HuH-7 (cell line): Measurements from ENCODE around the gene TMEM131L.
"Not testable (repeated sequence)": the region's sequence is repeated elsewhere in the genome, so short reads cannot be mapped to it uniquely, and the experiment has no call there.

Experiments
- DNase-seq: peaks from one replicate; pipeline ENCODE4 v3.0.0; 2011; ENCODE audit warnings: low spot score

The TMEM131L gene

GRCh38 chr4:153546280-153546679, 80.1 kb downstream of the TMEM131L start:
- DNase-seq = no peak

DNA sequence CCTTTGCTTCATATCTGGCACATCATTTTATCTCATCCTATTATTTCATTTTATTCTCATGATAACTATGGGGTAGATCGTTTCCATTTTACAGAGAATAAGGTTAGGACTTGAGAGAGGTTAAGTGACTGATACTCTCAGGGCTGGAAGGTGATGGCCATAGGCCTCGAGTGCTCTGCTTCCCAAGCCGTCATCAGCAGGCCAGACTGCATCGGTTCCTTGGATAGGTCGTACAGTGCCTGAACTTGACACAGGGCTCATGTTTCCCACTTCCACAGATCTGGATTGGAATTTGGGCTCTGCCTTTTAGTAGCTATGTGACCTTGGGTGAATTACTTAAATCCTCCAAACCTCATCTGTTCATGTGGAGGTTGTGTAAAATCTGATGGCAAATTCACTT, 81.4 kb downstream of the TMEM131L start:
- no peak for DNase-seq

DNA sequence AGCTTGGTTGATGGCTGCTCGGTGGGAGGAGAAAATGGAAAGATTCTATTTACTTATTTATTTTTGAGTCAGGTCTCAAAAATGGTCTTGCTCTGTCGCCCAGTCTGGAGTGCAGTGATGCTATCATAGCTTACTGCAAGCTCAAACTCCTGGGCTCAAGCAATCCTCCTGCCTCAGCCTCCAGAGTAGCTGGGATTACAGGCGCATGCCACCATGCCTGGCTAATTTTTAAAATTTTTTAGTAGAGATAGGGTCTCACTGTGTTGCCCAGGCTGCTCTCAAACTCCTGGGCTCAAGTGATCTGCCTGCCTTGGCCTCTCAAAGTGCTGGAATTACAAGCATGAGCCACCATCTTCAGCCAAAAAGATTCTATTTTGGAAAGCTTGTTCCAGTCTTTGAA, 82.7 kb downstream of the TMEM131L start:
- DNase-seq = not testable (repeated sequence)

- DNase-seq = no peak
Observed at GRCh38 chr4:153549405-153549804, 83.2 kb downstream of the TMEM131L start.

DNA sequence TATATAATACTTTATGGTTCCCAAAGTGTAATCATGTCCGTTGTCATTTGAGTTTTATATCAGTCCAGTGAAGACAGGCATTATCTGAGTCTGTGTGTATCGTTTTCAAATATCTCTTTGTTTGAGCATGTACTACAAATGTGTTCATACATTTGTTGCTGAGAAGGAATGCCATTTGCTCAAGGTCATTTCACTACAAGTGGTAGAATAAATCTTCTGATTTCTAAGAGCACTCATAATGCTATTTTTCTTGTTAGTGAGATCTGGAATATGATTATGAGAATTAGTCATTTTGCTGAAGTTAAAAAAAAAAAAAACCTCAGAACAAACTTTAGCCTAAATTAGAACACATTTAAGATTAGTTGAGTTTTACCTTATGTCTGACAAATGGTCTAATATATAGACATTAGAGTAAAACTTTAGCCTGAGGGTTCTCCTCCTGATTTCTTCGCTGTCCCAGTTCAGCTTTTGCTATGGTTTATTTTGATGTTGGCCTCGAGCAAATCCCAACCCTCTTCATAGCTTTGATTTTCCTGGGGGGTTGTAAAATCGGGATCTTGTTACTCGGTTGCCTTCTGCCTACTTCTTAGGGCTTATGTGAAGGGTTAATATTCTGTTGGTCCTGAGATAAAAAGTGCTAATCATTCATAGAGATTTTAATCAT, 87.1 kb downstream of the TMEM131L start:
- no peak for DNase-seq

- no peak for DNase-seq
Observed at GRCh38 chr4:153553819-153554170, 87.6 kb downstream of the TMEM131L start.

DNA sequence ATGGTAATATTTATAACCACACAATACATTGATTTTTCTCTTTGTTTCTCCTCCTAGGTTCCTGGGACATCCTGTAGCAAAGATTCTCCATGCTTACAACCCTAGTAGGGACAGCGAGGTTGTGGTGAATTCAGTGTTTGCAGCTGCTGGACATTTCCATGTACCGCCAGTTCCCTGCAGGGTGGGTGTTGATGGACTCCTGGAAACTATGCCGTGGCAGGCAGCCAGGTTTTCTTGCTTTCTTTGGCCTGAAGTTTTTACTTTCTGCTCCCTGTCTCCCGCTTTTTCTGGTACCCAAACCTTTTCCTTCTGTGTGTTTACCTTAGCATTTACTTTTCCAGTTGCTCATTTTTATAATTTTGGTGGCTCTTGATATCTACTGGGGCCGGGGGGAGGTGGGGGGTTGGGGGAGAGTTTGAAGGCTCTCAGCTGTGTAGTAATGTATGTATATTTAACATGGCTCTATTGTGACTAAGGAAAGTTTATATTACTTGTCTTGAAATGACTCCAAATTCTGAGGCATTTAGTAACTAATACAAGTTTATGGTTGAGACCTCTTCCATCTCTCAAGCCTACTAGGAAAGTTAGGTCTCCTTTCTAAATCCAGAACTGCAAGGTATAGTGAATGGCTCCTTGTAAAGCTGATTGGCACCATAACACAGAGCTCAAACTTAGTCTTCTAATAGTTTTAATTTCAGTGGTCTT, 89.7 kb downstream of the TMEM131L start:
- DNase-seq = peak; percentile 32

GRCh38 chr4:153556435-153556815, 90.3 kb downstream of the TMEM131L start:
- DNase-seq = no peak

DNA sequence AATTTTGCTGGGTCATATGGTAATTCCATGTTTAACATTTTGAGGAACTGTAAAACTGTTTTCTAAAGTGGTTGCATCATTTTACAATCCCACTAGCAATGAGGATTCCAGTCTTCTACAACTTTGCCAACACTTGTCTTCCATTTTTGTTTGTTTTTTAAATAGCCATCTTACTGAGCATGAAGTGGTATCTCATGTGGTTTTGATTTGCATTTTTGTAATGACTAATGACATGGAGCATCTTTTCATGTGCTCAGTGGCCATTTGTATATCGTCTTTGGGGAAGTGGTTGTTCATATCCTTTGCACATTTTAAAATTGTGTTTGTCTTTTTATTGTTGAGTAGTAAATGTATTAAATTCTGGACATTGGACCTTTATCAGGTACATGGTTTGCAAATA, 94.7 kb downstream of the TMEM131L start:
- no peak for DNase-seq

DNA sequence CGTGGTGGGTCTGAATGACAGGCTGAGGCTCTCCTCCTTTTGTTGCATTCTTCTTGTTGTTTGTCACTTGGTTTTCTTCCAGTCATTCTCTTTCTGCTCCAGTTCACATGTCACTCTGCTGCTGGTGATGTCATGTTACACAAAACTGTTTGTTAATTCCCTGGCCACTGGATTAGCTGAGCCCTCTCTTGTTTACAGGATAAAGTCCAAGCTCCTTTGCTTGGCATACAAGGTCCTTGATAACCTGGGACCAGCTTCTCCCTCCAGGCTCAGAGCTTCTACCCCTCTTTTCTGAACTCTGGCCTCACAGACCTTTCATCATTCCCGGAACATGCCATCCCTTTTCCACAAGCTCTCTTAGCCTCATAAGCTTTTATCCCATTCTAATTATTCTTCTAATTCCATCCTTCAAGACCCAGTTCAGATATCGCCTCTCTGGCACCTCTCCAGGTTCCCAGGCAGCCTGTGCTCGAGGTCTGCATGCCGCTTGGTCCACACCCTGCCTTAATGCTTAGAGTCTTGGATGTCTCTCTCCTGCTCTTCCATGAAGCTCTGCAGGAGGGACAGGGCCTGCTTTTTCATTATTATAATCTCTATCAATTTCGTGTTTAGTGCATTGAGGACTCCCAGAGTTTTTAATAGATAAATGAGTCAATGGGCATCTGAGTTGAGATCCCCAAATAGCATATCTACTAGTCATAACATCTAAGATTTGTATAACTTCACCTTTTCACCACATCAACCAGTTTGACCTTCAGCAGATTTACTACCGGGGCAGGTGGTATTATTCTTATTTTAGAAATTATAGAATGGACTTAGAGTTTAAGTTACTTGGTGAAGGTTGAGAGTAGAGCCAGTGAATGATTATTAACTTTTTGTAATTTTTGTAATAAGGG, 98.7 kb downstream of the TMEM131L start:
- DNase-seq = peak; percentile 57

- no peak for DNase-seq
Observed at GRCh38 chr4:153566631-153567150, 100.5 kb downstream of the TMEM131L start.

GRCh38 chr4:153567660-153568059, 101.5 kb downstream of the TMEM131L start:
- DNase-seq = not testable (repeated sequence)

GRCh38 chr4:153570228-153570973, 104.2 kb downstream of the TMEM131L start:
- DNase-seq = no peak

- DNase-seq = no peak
Observed at GRCh38 chr4:153571006-153571545, 104.9 kb downstream of the TMEM131L start.

DNA sequence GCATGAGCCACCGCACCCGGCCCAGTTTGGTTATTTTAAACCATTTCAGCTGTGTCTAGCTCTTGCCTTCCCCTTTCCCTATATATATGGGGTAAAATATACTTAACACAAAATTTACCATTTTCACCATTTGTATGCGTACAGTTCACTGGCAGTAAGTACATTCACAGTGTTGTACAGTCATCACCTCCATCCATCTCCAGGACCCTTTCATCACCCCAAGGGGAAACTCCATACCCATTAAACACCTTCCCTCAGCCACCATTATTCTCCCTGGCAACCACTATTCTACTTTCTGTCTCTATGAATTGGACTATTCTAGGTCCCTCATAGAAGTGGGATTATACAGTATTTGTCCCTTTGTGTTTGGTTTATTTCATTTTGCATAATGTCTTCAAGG, 106.4 kb downstream of the TMEM131L start:
- no peak for DNase-seq

GRCh38 chr4:153573221-153573620, 107.1 kb downstream of the TMEM131L start:
- no peak for DNase-seq

DNA sequence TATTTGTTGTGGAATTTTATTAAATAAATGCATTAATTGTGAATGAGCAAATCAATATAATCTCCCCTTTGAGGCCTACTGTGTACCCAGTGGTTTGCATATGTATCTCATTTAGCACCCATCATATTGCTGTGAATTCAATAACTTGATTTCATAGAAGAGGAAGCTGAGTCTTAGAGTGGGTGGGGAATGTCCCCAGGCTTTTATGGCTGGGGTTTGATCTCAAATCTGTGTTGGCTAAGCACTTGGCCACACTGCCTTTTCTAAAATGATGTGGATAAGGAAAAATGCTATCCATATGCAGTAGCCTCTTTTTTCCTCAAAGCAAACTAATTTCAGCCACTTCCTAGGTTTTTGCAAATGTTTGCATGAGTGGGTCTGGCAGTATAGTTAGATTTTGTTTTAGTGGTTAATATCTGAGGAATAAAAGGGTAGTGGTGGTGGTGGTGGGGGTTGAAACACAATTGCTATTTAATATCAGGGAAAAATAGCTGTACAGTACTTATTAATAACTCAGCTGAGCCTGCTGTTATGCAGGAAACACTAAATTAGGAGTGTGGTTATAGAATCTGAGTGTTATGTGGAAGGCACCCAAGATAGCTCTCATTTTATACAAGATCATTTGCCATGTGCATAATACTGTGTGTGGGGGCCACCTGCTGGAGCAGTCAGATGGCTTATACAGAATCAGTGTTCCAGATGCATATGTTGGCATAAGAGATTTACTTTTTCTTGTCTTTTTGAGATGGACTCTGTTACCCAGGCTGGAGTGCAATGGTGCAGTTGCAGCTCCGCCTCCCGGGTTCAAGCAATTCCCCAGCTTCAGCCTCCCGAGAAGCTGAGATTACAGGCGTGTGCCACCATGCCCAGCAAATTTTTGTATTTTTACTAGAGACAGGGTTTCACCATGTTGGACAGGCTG, 108.0 kb downstream of the TMEM131L start:
- peak; percentile 23 for DNase-seq

- no peak for DNase-seq
Observed at GRCh38 chr4:153576443-153576774, 110.2 kb downstream of the TMEM131L start.

- no peak for DNase-seq
Observed at GRCh38 chr4:153577053-153577452, 110.9 kb downstream of the TMEM131L start.

GRCh38 chr4:153579410-153579809, 113.2 kb downstream of the TMEM131L start:
- no peak for DNase-seq

- no peak for DNase-seq
Observed at GRCh38 chr4:153579872-153580271, 113.7 kb downstream of the TMEM131L start.
